B cell (primary cell): Measurements from ENCODE around the gene GP1BB. TPM values are rescaled to one million over a fixed set of nuclear protein-coding genes. Genes with fewer than 3 reads are reported as not detected.

ENCODE experiments used
- ATAC-seq: fragments of 200-7000 bp; cut with Tn5 transposase; one replicate; pipeline ENCODE4 v1.10.0; 2021; ENCODE audit warnings: low read depth, mild to moderate bottlenecking, moderate number of reproducible peaks, moderate library complexity
- CTCF ChIA-PET: fragments of 350-600 bp; sonication (Branson Sonifier 250); formaldehyde crosslinking; loops from one replicate; lab custom pipeline; 2021; ENCODE audit warnings: antibody characterized with exemption, inconsistent platforms; lab: Charles Lee
- POLR2A ChIA-PET: fragments of 350-600 bp; sonication (Branson Sonifier 250); formaldehyde crosslinking; loops from one replicate; lab custom pipeline; 2021; ENCODE audit warnings: antibody characterized with exemption; lab: Charles Lee
- DNase-seq: peaks from one replicate; pipeline ENCODE4 v3.0.0; 2013
- H2AFZ ChIP-seq: 2 replicates; pipeline ENCODE4 v1.6.1; 2012; ENCODE audit warnings: mild to moderate bottlenecking, low read depth, low read length; ENCODE audit not compliant: insufficient read depth, poor library complexity, severe bottlenecking
- H3K27ac ChIP-seq, 2 donors: 1 replicate in 1 of 2; 2 replicates in 1 of 2; pipeline ENCODE4 v1.5.1; 2012 to 2013; ENCODE audit warnings: low read length in 2 of 2, mild to moderate bottlenecking in 2 of 2, moderate library complexity in 1 of 2
- H3K27me3 ChIP-seq, 4 experiments: fragments of 200-600 bp in 1 of 4; sonication (generic) in 1 of 4; replicated peaks in 1 of 4; 1 replicate in 2 of 4; 2 replicates in 2 of 4; pipeline versions ENCODE4 v1.6.1 to v1.7.0; 2013 to 2016; ENCODE audit warnings: low read length in 3 of 4, mild to moderate bottlenecking in 2 of 4, mixed read lengths in 1 of 4, moderate library complexity in 1 of 4; ENCODE audit not compliant: insufficient read depth in 4 of 4, control insufficient read depth in 3 of 4; ENCODE audit errors: control extremely low read depth in 1 of 4
- H3K36me3 ChIP-seq, 2 experiments: replicated peaks in 1 of 2; 1 replicate in 1 of 2; 2 replicates in 1 of 2; pipeline versions ENCODE4 v1.6.1 to v1.7.1; 2013; ENCODE audit warnings: low read length in 1 of 2; ENCODE audit not compliant: insufficient read depth in 2 of 2, control insufficient read depth in 1 of 2; ENCODE audit errors: control extremely low read depth in 1 of 2, extremely low read depth in 1 of 2
- H3K4me1 ChIP-seq, 2 donors: fragments of 200-600 bp in 1 of 2; sonication (generic) in 1 of 2; 1 replicate in 1 of 2; 2 replicates in 1 of 2; pipeline versions ENCODE4 v1.5.1 to v1.6.1; 2013 to 2017; ENCODE audit warnings: low read length in 2 of 2; ENCODE audit not compliant: control insufficient read depth in 2 of 2, insufficient read depth in 2 of 2
- H3K4me2 ChIP-seq: replicated peaks from 2 replicates; pipeline ENCODE3; 2012; ENCODE audit warnings: mild to moderate bottlenecking, low read depth, low read length; ENCODE audit not compliant: poor library complexity, severe bottlenecking
- H3K4me3 ChIP-seq, 5 experiments: fragments of 200-600 bp in 1 of 5; sonication (generic) in 1 of 5; 1 replicate in 3 of 5; 2 replicates in 2 of 5; pipeline versions ENCODE4 v1.5.1 to v1.7.0; 2011 to 2016; ENCODE audit warnings: low read length in 4 of 5, mild to moderate bottlenecking in 4 of 5, low read depth in 2 of 5, control low read depth in 1 of 5, moderate library complexity in 1 of 5; ENCODE audit not compliant: insufficient read depth in 1 of 5; ENCODE audit errors: control extremely low read depth in 1 of 5, extremely low read depth in 1 of 5
- H3K79me2 ChIP-seq: fragments of 200-600 bp; sonication (generic); one replicate; pipeline ENCODE4 v1.6.0; 2016; ENCODE audit warnings: low read length; ENCODE audit not compliant: control insufficient read depth, insufficient read depth
- H3K9ac ChIP-seq: fragments of 200-600 bp; sonication (generic); 2 replicates; pipeline ENCODE4 v1.6.1; 2017; ENCODE audit warnings: mild to moderate bottlenecking, low read length, moderate library complexity
- H3K9me3 ChIP-seq, 3 donors: one replicate each; pipeline versions ENCODE4 v1.6.1 to v1.7.1; 2013; ENCODE audit warnings: low read length in 2 of 3; ENCODE audit not compliant: control insufficient read depth in 2 of 3, insufficient read depth in 1 of 3; ENCODE audit errors: control extremely low read depth in 1 of 3
- H4K20me1 ChIP-seq: 2 replicates; pipeline ENCODE4 v1.6.0; 2012; ENCODE audit warnings: mild to moderate bottlenecking, low read length; ENCODE audit not compliant: insufficient read depth, control insufficient read depth, poor library complexity, severe bottlenecking
- H3K27ac Mint-ChIP-seq: one replicate; pipeline ENCODE4 v1.8.0; 2021; ENCODE audit warnings: mixed read lengths
- H3K27me3 Mint-ChIP-seq: one replicate; pipeline ENCODE4 v1.8.0; 2021; ENCODE audit warnings: mixed read lengths
- H3K4me1 Mint-ChIP-seq: one replicate; pipeline ENCODE4 v1.8.0; 2021; ENCODE audit warnings: mixed read lengths
- H3K4me3 Mint-ChIP-seq: one replicate; pipeline ENCODE4 v1.8.0; 2021; ENCODE audit warnings: mixed read lengths
- H3K9me3 Mint-ChIP-seq: one replicate; pipeline ENCODE4 v1.8.0; 2022; ENCODE audit warnings: mixed read lengths; ENCODE audit not compliant: insufficient read depth
- EZH2 ChIP-seq: IDR thresholded peaks from 2 replicates; pipeline ENCODE4 v1.6.1; 2012; ENCODE audit warnings: borderline replicate concordance, low read depth, mild to moderate bottlenecking, moderate library complexity, low read length; ENCODE audit not compliant: insufficient read depth, poor library complexity, severe bottlenecking
- WGBS: methylation state at CpG from one replicate; pipeline ENCODE4 v1.1.5; 2013; ENCODE audit warnings: missing lambda C conversion rate; ENCODE audit not compliant: insufficient coverage; 5-methylcytosine and 5-hydroxymethylcytosine counted together
- intact Hi-C: fragments of 100-400 bp; cut with micrococcal nuclease; formaldehyde crosslinking; loops from one replicate; pipeline ENCODE4 v1.10.0; 2022
- polyA plus RNA-seq: library from polyadenylated mRNA; depleted of rRNA; stranded (reverse); fragments of >200 nt; gene quantifications from 2 replicates; pipeline ENCODE4 v1.2.3, GENCODE V29; 2012
- total RNA-seq, 2 donors: library from RNA; stranded (reverse); fragments of 120-200 nt in 1 of 2; gene quantifications; 1 replicate in 1 of 2; 2 replicates in 1 of 2; pipeline versions ENCODE4 v1.2.3 to v1.2.4, GENCODE V29; 2013 to 2022
- TF ChIP-seq, protein P1 (sequence below): fragments of 200-600 bp; IDR thresholded peaks from one replicate; pipeline ENCODE4 v1.8.0; 2022; ENCODE audit warnings: antibody characterized with exemption, mild to moderate bottlenecking

Gene GP1BB
- total and polyA plus RNA-seq, 2 donors (not counting 1 experiment from before 2014, with no cell fraction given): 0.31 TPM; not detected in 1

DNA sequence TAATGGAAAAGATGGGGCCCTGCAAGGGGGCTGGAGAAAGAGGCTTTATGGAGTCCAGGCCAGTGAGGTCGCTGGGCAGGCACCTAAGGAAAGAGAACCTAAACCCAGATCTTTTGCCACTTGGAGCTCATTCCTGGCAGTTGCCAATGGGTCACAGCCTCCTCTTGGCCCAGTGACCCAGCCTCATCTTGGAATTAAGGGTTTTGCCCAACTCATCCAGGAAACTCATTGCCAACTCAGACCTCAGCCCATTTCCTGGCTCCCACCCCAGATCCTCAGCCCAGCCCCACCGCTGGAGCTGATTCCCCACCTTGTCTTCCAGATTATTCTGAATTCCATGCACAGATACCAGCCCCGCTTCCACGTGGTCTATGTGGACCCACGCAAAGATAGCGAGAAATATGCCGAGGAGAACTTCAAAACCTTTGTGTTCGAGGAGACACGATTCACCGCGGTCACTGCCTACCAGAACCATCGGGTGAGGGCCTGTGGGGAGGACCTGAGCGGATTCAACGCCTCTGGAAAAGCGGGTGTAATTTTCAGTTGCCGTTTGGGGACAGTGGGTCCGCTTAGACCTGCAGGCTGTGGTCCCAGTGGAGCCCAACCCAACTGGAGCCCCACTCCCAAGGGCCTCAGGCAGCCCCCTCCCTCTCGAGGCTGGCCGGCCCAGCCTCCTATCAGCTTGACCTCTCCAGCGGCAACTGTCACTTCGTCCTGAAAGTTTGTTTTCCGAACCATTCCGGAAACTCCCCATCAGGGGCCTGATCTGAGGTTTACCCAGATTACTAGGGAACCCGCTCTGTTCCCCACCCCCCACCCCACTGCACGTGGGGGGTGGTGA is 41.5 kb downstream of the GP1BB start:
- intact Hi-C loops: no loop called here
- H3K27ac ChIP-seq: no peak overlapping the region
- Mint-ChIP-seq H3K9me3 (no peaks in the 10 kb centered on the region), H3K4me1 (peaks cover 35% of the 10 kb centered on the region), H3K27ac (no peak overlapping the region), H3K4me3 (peak overlapping the region; percentile 68), H3K27me3 (peaks cover 59% of the 10 kb centered on the region)
- CTCF ChIA-PET: no interaction called here
- WGBS: 61% methylated on average over 21 of the region's 25 CpGs
- no peak overlapping the region for H3K4me2 ChIP-seq
- H2AFZ ChIP-seq: no peak overlapping the region
- H3K4me1 ChIP-seq: peaks cover 20 to 31% of the 10 kb centered on the region in 2 donors
- peaks cover 0 to 78% (median 47%) of the 10 kb centered on the region in 4 experiments for H3K27me3 ChIP-seq
- no peak for ATAC-seq
- no peak overlapping the region for H3K4me3 ChIP-seq
- peaks cover 0 to 27% (median 0%) of the 10 kb centered on the region in 3 donors for H3K9me3 ChIP-seq
- POLR2A ChIA-PET: no interaction called here
- no peak for DNase-seq
- H3K9ac ChIP-seq: no peak overlapping the region
- H4K20me1 ChIP-seq: no peaks in the 10 kb centered on the region
- no peaks in the 10 kb centered on the region for H3K36me3 ChIP-seq
- TF ChIP-seq, protein P1, sequence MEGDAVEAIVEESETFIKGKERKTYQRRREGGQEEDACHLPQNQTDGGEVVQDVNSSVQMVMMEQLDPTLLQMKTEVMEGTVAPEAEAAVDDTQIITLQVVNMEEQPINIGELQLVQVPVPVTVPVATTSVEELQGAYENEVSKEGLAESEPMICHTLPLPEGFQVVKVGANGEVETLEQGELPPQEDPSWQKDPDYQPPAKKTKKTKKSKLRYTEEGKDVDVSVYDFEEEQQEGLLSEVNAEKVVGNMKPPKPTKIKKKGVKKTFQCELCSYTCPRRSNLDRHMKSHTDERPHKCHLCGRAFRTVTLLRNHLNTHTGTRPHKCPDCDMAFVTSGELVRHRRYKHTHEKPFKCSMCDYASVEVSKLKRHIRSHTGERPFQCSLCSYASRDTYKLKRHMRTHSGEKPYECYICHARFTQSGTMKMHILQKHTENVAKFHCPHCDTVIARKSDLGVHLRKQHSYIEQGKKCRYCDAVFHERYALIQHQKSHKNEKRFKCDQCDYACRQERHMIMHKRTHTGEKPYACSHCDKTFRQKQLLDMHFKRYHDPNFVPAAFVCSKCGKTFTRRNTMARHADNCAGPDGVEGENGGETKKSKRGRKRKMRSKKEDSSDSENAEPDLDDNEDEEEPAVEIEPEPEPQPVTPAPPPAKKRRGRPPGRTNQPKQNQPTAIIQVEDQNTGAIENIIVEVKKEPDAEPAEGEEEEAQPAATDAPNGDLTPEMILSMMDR: no peak
- TF ChIP-seq EZH2: no peak
- no peaks in the 10 kb centered on the region for H3K79me2 ChIP-seq
